ENCODE results near the gene SEMA6A.

GRCh38 chr5:116472274-116472673 lies 102.3 kb downstream of the SEMA6A start:
- no peak for TF ChIP-seq POLR2AphosphoS5 (IDR thresholded peaks at IDR 0.05)
- TF ChIP-seq CTCF (IDR thresholded peaks at IDR 0.05 in 8 of 11, conservative IDR thresholded peaks at IDR 0.05 in 3 of 11), result no peak
